HepG2 (cell line): ENCODE results near the gene RPS8. TPM values are rescaled to one million over a fixed set of nuclear protein-coding genes. Genes with fewer than 3 reads are reported as not detected.
A peak's percentile ranks its signal among the peaks of the same experiment; 100 is the strongest.

Source experiments
- EED ChIP-seq: sonication (generic); formaldehyde crosslinking; IDR thresholded peaks from 2 replicates; pipeline ENCODE4 v1.5.0; 2020; ENCODE audit warnings: mild to moderate bottlenecking, missing genetic modification reagents
- GMEB1 ChIP-seq: sonication (generic); formaldehyde crosslinking; IDR thresholded peaks from 2 replicates; pipeline ENCODE4 v1.5.1; 2020; ENCODE audit warnings: missing genetic modification reagents, mild to moderate bottlenecking, borderline replicate concordance
- HMGA1 ChIP-seq: sonication (generic); formaldehyde crosslinking; conservative IDR thresholded peaks from 2 replicates; pipeline ENCODE4 v1.4.0; 2020; ENCODE audit warnings: missing genetic modification reagents
- JUNB ChIP-seq: sonication (generic); formaldehyde crosslinking; IDR thresholded peaks from 2 replicates; pipeline ENCODE4 v1.8.0; 2022; ENCODE audit warnings: missing genetic modification reagents, mild to moderate bottlenecking, borderline replicate concordance
- KMT2B ChIP-seq: IDR thresholded peaks from 2 replicates; pipeline ENCODE4 v1.6.1; 2016; ENCODE audit warnings: missing genetic modification reagents, missing compliant biosample characterization
- MXI1 ChIP-seq: IDR thresholded peaks from 3 replicates; pipeline ENCODE4 v1.6.1; 2012; ENCODE audit warnings: low read depth, low read length, inconsistent platforms, borderline replicate concordance
- POLR2AphosphoS2 ChIP-seq: IDR thresholded peaks from 2 replicates; pipeline ENCODE4 v1.6.1; 2011; ENCODE audit warnings: low read depth, low read length, improper control_type of control experiment
- TFDP2 ChIP-seq: sonication (generic); formaldehyde crosslinking; IDR thresholded peaks from 2 replicates; pipeline ENCODE4 v1.4.0; 2020; ENCODE audit warnings: missing genetic modification reagents
- ZBTB14 ChIP-seq: sonication (generic); formaldehyde crosslinking; IDR thresholded peaks from 2 replicates; pipeline ENCODE4 v1.4.0; 2020; ENCODE audit warnings: missing genetic modification reagents
- ZKSCAN1 ChIP-seq: fragments of 150-350 bp; IDR thresholded peaks from 2 replicates; pipeline ENCODE4 v1.6.1; 2014; ENCODE audit warnings: low read length
- ZNF143 ChIP-seq: sonication (generic); formaldehyde crosslinking; IDR thresholded peaks from 2 replicates; pipeline ENCODE4 v1.4.0; 2020; ENCODE audit warnings: missing genetic modification reagents
- ZNF318 ChIP-seq: sonication (generic); formaldehyde crosslinking; IDR thresholded peaks from 2 replicates; pipeline ENCODE4 v1.4.0; 2020; ENCODE audit warnings: mild to moderate bottlenecking, missing genetic modification reagents
- ZNF784 ChIP-seq: sonication (generic); formaldehyde crosslinking; IDR thresholded peaks from 2 replicates; pipeline ENCODE4 v1.5.1; 2020; ENCODE audit warnings: missing genetic modification reagents, mild to moderate bottlenecking, borderline replicate concordance
- ZNF792 ChIP-seq: IDR thresholded peaks from 2 replicates; pipeline ENCODE4 v1.6.1; 2016
- ZNF878 ChIP-seq: sonication (generic); formaldehyde crosslinking; IDR thresholded peaks from 2 replicates; pipeline ENCODE4 v1.8.1; 2023; ENCODE audit warnings: mild to moderate bottlenecking, missing genetic modification reagents, moderate library complexity
- ZSCAN21 ChIP-seq: sonication (generic); formaldehyde crosslinking; IDR thresholded peaks from 2 replicates; pipeline ENCODE4 v1.8.0; 2022; ENCODE audit warnings: mild to moderate bottlenecking, missing genetic modification reagents, moderate library complexity, borderline replicate concordance
- polyA plus RNA-seq, 8 experiments: library from polyadenylated mRNA; depleted of rRNA in 3 of 8; stranded (reverse) in 7 of 8; unstranded in 1 of 8; fragments of >200 nt; fragmentation: Illumina TruSeq in 4 of 8; extraction: Trizol in 4 of 8; gene quantifications; 2 replicates each; pipeline versions ENCODE4 v1.2.1 to v1.2.3, GENCODE V29; 2011 to 2016; ENCODE audit warnings: low read depth in 4 of 8, missing spikeins in 1 of 8, mixed read lengths in 1 of 8; ENCODE audit not compliant: insufficient read depth in 1 of 8
- total RNA-seq, 5 experiments: library from RNA; depleted of rRNA; stranded (reverse); fragments of >200 nt; fragmentation: Illumina TruSeq; extraction: Trizol; gene quantifications; 2 replicates each; pipeline ENCODE4 v1.2.3, GENCODE V29; 2016; ENCODE audit warnings: low read depth in 1 of 5

The RPS8 gene
- total and polyA plus RNA-seq, 2 of the 13 experiments (the other 11 are each of a cell fraction or from before 2014, with no cell fraction given) = 2,628 to 2,822 TPM

- peak; percentile 71 for TF ChIP-seq KMT2B
- peak; percentile 63; the same call in 2 of the 3 replicates for TF ChIP-seq MXI1
- peak; percentile 82 for TF ChIP-seq ZNF792 (CRISPR knock-in tag)
- TF ChIP-seq GMEB1 (CRISPR knock-in tag) = peak; percentile 73
- no peak for TF ChIP-seq HMGA1 (CRISPR knock-in tag)
- peak; percentile 78 for TF ChIP-seq TFDP2 (CRISPR knock-in tag)
- TF ChIP-seq ZSCAN21 (CRISPR knock-in tag) = peak; percentile 26; the same call in 1 of the 2 replicates
- TF ChIP-seq ZBTB14 (CRISPR knock-in tag) = no peak
- peak; percentile 9; the same call in 1 of the 2 replicates for TF ChIP-seq ZKSCAN1
- TF ChIP-seq JUNB (CRISPR knock-in tag) = peak; percentile 82; the same call in 1 of the 2 replicates
- no peak for TF ChIP-seq EED
- TF ChIP-seq ZNF143 = peak; percentile 91
- 0 out of 2 replicates have a peak, but pooled peaks have one; percentile 52 for TF ChIP-seq ZNF784 (CRISPR knock-in tag)
- TF ChIP-seq POLR2AphosphoS2 = peak; percentile 94
- TF ChIP-seq ZNF318 (CRISPR knock-in tag) = no peak
- peak; percentile 68; the same call in 1 of the 2 replicates for TF ChIP-seq ZNF878
Measured at GRCh38 chr1:44730741-44731512, 44.4 kb upstream of the RPS8 start, which contains the start of gene RNU5D-1 (continued).
